ENCODE data around the gene ALK.
"Not testable (repeated sequence)": the region's sequence is repeated elsewhere in the genome, so short reads cannot be mapped to it uniquely, and the experiment has no call there.

ALK gene

GRCh38 chr2:29263886-29264285 is 657.5 kb downstream of the ALK start:
- Mint-ChIP-seq H3K27me3 (peaks cover 11% of the 10 kb centered on the region), H3K4me3 (no peak overlapping the region), H3K36me3 (ENCODE audit: low read depth) (no peaks in the 10 kb centered on the region), H3K27ac (no peak overlapping the region), H3K9me3 (no peaks in the 10 kb centered on the region), H3K4me1 (no peaks in the 10 kb centered on the region)
- ATAC-seq (no peak), DNase-seq (no peak)

GRCh38 chr2:29262681-29263260 is 658.6 kb downstream of the ALK start:
- no peak overlapping the region for H3K27ac Mint-ChIP-seq
- H3K4me1 Mint-ChIP-seq, result no peaks in the 10 kb centered on the region
- ATAC-seq (no peak), DNase-seq (no peak)
- no peaks in the 10 kb centered on the region for H3K36me3 Mint-ChIP-seq (ENCODE audit: low read depth)
- no peaks in the 10 kb centered on the region for H3K9me3 Mint-ChIP-seq
- H3K27me3 Mint-ChIP-seq, result peaks cover 15% of the 10 kb centered on the region
- no peak overlapping the region for H3K4me3 Mint-ChIP-seq

GRCh38 chr2:29261003-29261402 is 660.4 kb downstream of the ALK start:
- H3K27ac Mint-ChIP-seq, result no peak overlapping the region
- ATAC-seq (no peak), DNase-seq (no peak)
- no peak overlapping the region for H3K4me3 Mint-ChIP-seq
- no peaks in the 10 kb centered on the region for H3K36me3 Mint-ChIP-seq (ENCODE audit: low read depth)
- H3K27me3 Mint-ChIP-seq, result peaks cover 18% of the 10 kb centered on the region
- H3K4me1 Mint-ChIP-seq, result no peaks in the 10 kb centered on the region
- no peaks in the 10 kb centered on the region for H3K9me3 Mint-ChIP-seq

GRCh38 chr2:29260142-29260772 is 661.1 kb downstream of the ALK start:
- DNase-seq, result no peak
- H3K36me3 Mint-ChIP-seq (ENCODE audit: low read depth), result no peaks in the 10 kb centered on the region
- H3K4me1 Mint-ChIP-seq, result no peaks in the 10 kb centered on the region
- ATAC-seq, result no peak
- H3K27ac Mint-ChIP-seq, result no peak overlapping the region
- no peak overlapping the region for H3K4me3 Mint-ChIP-seq
- H3K27me3 Mint-ChIP-seq, result peaks cover 23% of the 10 kb centered on the region
- no peaks in the 10 kb centered on the region for H3K9me3 Mint-ChIP-seq

- H3K9me3 Mint-ChIP-seq, result no peaks in the 10 kb centered on the region
- no peak for DNase-seq
- no peak overlapping the region for H3K4me3 Mint-ChIP-seq
- H3K4me1 Mint-ChIP-seq, result no peaks in the 10 kb centered on the region
- no peak overlapping the region for H3K27ac Mint-ChIP-seq
- ATAC-seq, result no peak
- no peaks in the 10 kb centered on the region for H3K36me3 Mint-ChIP-seq (ENCODE audit: low read depth)
- H3K27me3 Mint-ChIP-seq, result peaks cover 23% of the 10 kb centered on the region
These were observed 662.2 kb downstream of the ALK start for GRCh38 chr2:29259221-29259620.

GRCh38 chr2:29255004-29255403 is 666.4 kb downstream of the ALK start:
- Mint-ChIP-seq H3K27ac (no peak overlapping the region), H3K27me3 (peaks cover 17% of the 10 kb centered on the region), H3K4me1 (no peaks in the 10 kb centered on the region), H3K36me3 (ENCODE audit: low read depth) (no peaks in the 10 kb centered on the region), H3K4me3 (no peak overlapping the region), H3K9me3 (no peaks in the 10 kb centered on the region)
- DNase-seq (no peak), ATAC-seq (no peak)

- not testable (repeated sequence) for H3K4me3 Mint-ChIP-seq; DNase-seq; H3K36me3 Mint-ChIP-seq (ENCODE audit: low read depth); H3K4me1 Mint-ChIP-seq; H3K27ac Mint-ChIP-seq; H3K9me3 Mint-ChIP-seq; ATAC-seq
- H3K27me3 Mint-ChIP-seq, result peaks cover 14% of the 10 kb centered on the region
These were observed 667.7 kb downstream of the ALK start for GRCh38 chr2:29253495-29254275.

- ATAC-seq (no peak), DNase-seq (no peak)
- Mint-ChIP-seq H3K27me3 (peaks cover 13% of the 10 kb centered on the region), H3K4me3 (no peak overlapping the region), H3K9me3 (no peaks in the 10 kb centered on the region), H3K27ac (no peak overlapping the region), H3K4me1 (no peaks in the 10 kb centered on the region), H3K36me3 (ENCODE audit: low read depth) (no peaks in the 10 kb centered on the region)
These were observed 668.4 kb downstream of the ALK start for GRCh38 chr2:29253026-29253425.

GRCh38 chr2:29251406-29251805 is 670.0 kb downstream of the ALK start:
- no peaks in the 10 kb centered on the region for H3K36me3 Mint-ChIP-seq (ENCODE audit: low read depth)
- H3K27me3 Mint-ChIP-seq, result peaks cover 7% of the 10 kb centered on the region
- H3K4me1 Mint-ChIP-seq, result no peaks in the 10 kb centered on the region
- H3K4me3 Mint-ChIP-seq, result no peak overlapping the region
- ATAC-seq (no peak), DNase-seq (no peak)
- no peaks in the 10 kb centered on the region for H3K9me3 Mint-ChIP-seq
- H3K27ac Mint-ChIP-seq, result no peak overlapping the region

GRCh38 chr2:29250977-29251376 is 670.4 kb downstream of the ALK start:
- no peaks in the 10 kb centered on the region for H3K36me3 Mint-ChIP-seq (ENCODE audit: low read depth)
- no peaks in the 10 kb centered on the region for H3K9me3 Mint-ChIP-seq
- H3K27me3 Mint-ChIP-seq, result peaks cover 7% of the 10 kb centered on the region
- DNase-seq (no peak), ATAC-seq (no peak)
- no peak overlapping the region for H3K4me3 Mint-ChIP-seq
- H3K4me1 Mint-ChIP-seq, result no peaks in the 10 kb centered on the region
- H3K27ac Mint-ChIP-seq, result no peak overlapping the region

- DNase-seq, result no peak
- H3K27ac Mint-ChIP-seq, result no peak overlapping the region
- no peaks in the 10 kb centered on the region for H3K9me3 Mint-ChIP-seq
- no peak for ATAC-seq
- no peak overlapping the region for H3K4me3 Mint-ChIP-seq
- peaks cover 2% of the 10 kb centered on the region for H3K27me3 Mint-ChIP-seq
- H3K36me3 Mint-ChIP-seq (ENCODE audit: low read depth), result no peaks in the 10 kb centered on the region
- no peaks in the 10 kb centered on the region for H3K4me1 Mint-ChIP-seq
These were observed 671.6 kb downstream of the ALK start for GRCh38 chr2:29249666-29250253.

- Mint-ChIP-seq H3K27me3 (no peaks in the 10 kb centered on the region), H3K4me1 (no peaks in the 10 kb centered on the region), H3K9me3 (no peaks in the 10 kb centered on the region), H3K4me3 (no peak overlapping the region), H3K36me3 (ENCODE audit: low read depth) (no peaks in the 10 kb centered on the region), H3K27ac (no peak overlapping the region)
- DNase-seq, result no peak
- no peak for ATAC-seq
These were observed 674.0 kb downstream of the ALK start for GRCh38 chr2:29247336-29247914.

GRCh38 chr2:29246383-29247300 is 674.7 kb downstream of the ALK start:
- ATAC-seq, result no peak
- no peak overlapping the region for H3K4me3 Mint-ChIP-seq
- H3K9me3 Mint-ChIP-seq, result no peaks in the 10 kb centered on the region
- no peak for DNase-seq
- H3K27me3 Mint-ChIP-seq, result no peaks in the 10 kb centered on the region
- no peak overlapping the region for H3K27ac Mint-ChIP-seq
- H3K36me3 Mint-ChIP-seq (ENCODE audit: low read depth), result no peaks in the 10 kb centered on the region
- no peaks in the 10 kb centered on the region for H3K4me1 Mint-ChIP-seq
